HG03565 (cell line): ENCODE results near the gene FAM50A.
"Not testable (repeated sequence)": the region's sequence is repeated elsewhere in the genome, so short reads cannot be mapped to it uniquely, and the experiment has no call there.

Experiments
- ATAC-seq: cut with Tn5 transposase; IDR thresholded peaks from one replicate; pipeline ENCODE4 v1.9.1; 2021; ENCODE audit warnings: mild to moderate bottlenecking, moderate library complexity; ENCODE audit not compliant: unreplicated experiment

FAM50A gene

DNA sequence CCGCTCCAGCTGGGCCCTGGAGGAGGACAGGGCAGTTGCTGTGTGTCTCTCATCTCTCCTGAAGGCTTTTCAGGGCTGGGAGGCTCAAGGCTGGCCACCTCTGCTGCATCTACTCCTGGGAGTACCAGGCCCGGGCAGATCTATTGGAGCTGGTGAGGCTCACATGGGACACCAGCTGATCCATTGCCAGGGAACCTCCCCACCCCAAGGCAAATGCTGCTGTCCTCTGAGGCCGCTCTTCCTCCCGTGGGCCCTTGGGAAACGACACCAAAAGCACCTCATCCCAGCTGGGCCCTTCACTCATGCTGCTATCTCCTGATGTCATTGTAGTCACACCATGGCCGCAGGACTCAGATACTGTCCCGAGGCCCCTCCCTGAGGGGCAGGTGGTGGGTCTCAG is 38.8 kb downstream of the FAM50A start:
- ATAC-seq, result no peak

DNA sequence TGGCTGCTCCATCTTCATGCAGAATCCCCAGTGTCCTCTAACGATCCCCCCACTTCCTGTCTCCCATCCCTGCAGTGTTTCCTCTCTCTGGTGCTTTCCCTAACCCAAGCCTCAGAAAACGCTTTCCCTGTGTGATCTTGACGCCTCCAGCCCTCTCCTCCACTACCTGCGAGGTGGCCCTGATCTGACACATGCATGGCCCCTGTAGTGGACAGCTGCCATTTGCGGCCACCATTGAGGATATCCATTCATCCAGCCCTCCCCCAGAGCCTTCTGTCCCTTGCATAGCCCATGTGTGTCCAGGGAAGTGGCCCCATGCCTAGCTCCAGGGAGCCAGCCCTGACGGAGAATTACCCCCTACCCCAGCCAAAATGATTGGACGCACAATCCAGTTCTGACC is 39.4 kb downstream of the FAM50A start:
- ATAC-seq, result no peak

DNA sequence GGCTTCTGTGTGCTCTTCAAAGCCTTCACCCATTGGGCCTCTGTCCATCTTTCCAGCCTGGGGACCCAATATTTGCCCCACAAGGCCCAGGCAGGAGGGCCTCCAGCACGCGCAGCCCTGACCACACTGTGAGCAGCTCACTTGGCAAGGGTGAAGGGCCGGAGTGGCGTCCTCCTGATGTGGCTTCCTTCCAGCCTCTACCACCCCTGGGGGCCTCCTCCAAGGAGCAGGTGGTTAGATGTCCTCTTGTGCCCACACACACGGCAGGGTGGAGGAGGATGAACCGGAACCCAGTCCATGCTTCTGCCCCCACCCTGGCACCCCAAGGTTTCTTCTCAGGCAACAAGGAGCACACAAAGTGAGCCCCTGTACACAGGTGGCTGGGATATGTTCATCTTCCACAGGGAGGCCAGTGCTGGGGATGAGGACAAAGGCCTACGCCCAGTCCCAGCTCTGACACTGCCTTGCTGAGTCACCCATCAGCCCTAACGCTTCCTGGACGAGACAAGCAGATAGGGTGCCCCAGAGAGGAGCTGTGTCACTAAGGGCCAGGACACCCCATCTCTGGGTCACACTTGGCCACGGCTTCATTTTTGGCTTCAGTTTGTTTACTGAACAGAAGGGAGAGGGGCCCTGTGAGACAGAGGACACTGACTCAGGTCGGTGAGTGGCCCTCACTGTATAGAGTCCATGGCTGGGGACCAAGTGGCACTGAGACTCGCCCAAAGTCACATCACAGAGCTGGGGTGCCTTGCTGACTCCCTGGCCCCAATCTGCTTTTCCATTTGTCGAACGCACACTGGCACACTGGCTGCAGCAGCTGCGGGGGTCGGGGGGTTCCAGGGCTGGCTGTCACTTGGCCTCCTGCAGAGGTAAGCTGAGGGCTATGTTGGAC is 40.6 kb downstream of the FAM50A start:
- no peak for ATAC-seq

GRCh38 chrX:154485150-154486051 is 41.5 kb downstream of the FAM50A start:
- no peak for ATAC-seq

DNA sequence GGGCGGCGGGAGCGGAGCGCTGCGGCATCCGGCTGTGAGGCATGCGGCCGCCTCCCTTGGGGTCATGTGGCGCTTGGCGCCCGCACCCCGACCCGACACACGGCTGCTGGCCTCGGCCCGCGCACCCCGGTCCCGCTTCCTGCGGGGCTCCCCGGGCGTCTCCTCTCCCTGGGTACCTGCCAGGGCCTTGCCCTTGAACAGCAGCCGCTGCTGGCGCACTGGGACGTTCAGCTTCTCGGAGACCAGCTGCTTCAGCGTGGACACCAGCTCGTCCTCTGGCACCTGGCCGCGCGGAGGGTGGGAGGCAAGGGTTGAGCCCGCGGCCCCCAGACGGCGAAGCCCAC is 42.1 kb downstream of the FAM50A start:
- no peak for ATAC-seq

GRCh38 chrX:154486396-154487207 is 42.7 kb downstream of the FAM50A start, which contains the start of gene UBL4A:
Gene UBL4A (minus strand): TSS chrX:154486615. CDS start chrX:154486584, 31 bp downstream.
- no peak for ATAC-seq

GRCh38 chrX:154487518-154488290 is 43.8 kb downstream of the FAM50A start:
- no peak for ATAC-seq

DNA sequence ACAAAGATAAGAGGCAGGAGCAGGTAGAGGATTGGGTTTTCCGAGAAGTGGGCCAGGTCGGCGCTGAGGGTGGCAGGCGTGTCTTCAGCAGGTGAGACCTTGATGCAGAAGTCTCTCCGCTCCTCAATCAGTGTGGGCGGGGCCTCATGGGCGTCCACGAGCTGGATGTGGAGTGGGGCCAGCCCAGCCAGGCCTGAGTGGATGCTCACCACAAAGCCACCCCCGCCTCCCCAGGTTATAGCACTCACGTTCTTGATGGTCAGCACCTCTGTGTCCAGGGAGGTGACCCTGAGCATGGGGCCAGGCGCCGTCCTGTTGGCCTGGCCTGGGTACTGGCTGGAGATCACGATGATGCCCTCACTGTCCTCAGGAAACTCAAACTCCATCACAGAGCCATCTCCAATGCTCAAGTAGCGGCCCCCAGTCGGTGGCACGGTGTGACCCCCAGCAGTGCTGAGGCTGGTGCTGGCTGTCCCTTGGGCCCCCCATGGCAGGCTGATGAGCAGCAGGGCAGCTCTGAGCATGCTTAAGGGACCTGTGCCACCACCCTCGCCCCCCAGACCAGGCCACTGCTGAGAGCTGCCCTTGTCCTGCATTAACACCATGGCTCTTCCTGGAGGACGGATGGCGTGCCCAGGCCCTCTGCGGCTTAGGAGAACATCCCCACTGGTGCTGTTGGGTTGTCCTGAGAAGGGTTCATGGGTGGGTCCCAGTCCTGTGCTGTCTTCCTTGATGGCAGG is 44.6 kb downstream of the FAM50A start:
- ATAC-seq, result no peak

GRCh38 chrX:154489182-154489581 is 45.2 kb downstream of the FAM50A start:
- no peak for ATAC-seq

DNA sequence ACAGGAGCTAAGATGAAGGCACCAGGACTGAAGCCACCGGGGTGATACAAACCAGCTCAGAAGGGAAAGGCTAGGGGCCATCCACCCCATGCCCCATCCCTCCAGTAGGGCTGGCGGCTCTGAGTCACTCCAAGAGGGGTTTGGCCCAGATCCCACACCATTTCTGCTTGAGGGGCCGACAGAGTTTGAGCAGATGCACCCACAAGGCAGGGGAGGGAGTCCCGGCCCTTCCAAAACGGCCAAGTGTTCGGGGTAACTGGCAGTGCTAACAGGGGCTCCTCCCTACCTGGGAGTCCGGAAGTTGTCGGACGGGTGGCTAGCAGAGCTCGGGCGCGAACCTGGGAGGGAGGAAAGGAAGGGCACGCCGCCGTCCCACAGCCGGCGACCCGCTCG is 46.1 kb downstream of the FAM50A start:
- peak; percentile 9 for ATAC-seq

- peak; percentile 75 for ATAC-seq
Observed at GRCh38 chrX:154490414-154491083, 46.6 kb downstream of the FAM50A start, which contains the start of gene SLC10A3. Gene SLC10A3 (minus strand): TSS chrX:154490629. CDS start chrX:154488940, 1,689 bp downstream.

GRCh38 chrX:154494715-154495114 is 50.8 kb downstream of the FAM50A start:
- no peak for ATAC-seq

DNA sequence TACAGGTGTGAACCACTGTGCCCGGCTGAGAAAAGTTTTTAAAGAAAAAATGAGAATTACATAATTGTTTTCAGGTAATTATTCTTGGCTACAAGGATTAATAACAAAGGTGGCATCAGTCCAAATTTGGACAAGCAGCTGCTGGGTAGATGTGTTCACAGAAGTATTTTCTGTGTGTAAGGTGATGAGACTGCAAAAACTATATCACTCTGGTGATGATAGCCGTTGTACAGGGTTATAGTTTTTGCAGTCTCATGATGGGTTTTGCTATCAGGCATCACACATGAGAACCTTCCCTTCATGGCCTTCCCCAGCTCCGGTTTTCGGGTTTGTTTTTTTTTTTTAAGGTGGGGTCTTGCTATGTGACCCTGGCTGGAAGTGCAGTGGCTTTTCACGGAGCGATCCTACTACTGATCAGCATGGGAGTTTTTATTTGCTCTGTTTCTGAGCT is 51.6 kb downstream of the FAM50A start:
- no peak for ATAC-seq

DNA sequence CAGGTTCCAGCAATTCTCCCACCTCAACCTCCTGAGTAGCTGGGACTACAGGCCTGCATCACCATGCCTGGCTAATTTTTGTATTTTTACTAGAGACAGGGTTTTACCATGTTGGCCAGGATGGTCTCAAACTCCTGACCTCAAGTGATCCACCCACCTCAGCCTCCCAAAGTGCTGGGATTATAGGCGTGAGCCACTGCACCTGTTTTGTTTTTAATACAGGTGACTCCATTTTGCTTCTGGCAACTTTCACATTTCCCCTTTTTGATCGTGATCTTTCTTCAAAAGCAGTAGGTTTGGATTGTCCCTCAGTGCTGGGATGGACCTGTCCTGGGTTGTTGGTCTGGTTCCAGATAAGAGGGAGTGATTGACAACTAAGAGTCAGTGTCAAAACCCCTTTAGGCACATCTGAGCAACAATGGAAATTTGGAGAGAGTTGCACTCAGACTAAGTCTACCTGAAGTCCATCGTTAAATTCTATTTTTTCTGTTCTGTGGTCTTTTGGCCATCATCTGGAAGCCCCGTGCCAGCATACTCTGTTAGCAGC is 52.7 kb downstream of the FAM50A start:
- ATAC-seq, result not testable (repeated sequence)
